ENCODE measurements around the gene ATN1.
A peak's percentile ranks its signal among the peaks of the same experiment; 100 is the strongest.

The ATN1 gene

GRCh38 chr12:6925540-6926279, 2.0 kb upstream of the ATN1 start:
- DNase-seq (ENCODE audit: low read depth), result no peak

DNA sequence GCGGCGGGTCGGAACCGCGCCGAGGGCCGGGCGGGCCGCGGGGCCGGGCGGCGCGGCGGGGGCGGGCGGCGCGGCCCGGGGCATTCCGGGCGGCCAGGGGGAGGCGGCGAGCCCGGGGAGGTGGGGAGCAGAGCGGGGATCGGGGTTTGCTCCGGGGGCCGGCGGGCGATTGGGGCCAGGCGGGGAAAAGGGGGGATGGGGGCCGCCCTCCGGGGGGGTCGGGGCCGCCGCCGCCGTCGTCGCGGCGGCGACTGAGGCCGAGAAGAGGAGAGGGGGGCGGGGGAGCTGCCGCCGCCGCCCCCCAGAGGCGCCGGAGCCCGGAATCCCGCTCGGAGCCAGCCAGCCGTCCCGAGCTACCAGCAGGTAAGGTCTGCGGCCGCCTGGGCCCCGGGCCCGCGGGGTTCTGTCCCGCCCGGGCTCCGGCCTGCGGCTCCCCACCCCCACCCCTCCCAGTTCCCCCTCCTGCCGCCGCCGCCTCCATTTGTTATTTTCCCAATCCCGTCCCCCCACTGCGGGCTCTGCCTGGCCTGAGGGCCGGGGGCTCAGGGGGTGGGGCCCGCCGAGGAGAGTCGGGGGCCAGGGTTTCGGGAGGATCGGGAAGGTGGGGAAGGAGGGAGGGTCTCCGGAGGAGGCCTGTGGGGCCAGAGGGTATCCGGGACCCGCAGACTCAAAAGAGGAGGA, 403 bp downstream of the ATN1 start:
- DNase-seq (ENCODE audit: low read depth), result no peak

DNA sequence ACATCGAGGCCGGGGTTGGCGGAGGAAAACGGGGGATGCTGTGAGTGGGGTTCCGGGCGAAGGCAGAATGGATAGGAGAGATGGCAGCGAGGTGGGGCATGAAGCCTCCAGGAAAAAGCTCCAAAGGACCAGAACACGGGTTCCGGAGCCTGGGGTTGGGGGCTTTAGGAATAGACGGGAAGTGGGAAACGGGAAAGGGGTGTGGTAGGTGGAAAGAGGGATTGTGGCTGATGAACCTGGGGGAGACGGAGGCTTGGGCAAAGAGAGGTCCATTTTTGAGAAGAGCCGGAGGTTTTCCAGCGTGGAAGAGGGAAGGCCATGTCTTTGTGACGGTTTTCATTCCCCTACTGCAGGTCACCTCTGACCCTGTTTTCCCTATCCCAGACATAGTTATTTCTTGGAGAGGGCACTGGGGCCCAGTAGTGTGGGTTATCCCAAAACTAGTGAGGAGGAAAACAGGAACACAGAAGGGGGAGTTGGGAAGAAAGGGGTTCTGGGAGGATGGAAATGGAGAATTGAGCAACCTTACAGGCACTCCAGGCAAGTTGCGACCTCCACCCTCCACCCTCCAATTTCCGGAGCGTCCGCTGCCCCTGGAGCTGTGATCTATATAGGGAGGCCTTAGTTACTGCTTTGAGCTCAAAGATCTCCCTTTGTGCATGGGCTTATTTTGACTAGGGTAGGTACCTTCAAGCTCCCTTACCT, 1.1 kb downstream of the ATN1 start:
- DNase-seq (ENCODE audit: low read depth), result no peak

DNA sequence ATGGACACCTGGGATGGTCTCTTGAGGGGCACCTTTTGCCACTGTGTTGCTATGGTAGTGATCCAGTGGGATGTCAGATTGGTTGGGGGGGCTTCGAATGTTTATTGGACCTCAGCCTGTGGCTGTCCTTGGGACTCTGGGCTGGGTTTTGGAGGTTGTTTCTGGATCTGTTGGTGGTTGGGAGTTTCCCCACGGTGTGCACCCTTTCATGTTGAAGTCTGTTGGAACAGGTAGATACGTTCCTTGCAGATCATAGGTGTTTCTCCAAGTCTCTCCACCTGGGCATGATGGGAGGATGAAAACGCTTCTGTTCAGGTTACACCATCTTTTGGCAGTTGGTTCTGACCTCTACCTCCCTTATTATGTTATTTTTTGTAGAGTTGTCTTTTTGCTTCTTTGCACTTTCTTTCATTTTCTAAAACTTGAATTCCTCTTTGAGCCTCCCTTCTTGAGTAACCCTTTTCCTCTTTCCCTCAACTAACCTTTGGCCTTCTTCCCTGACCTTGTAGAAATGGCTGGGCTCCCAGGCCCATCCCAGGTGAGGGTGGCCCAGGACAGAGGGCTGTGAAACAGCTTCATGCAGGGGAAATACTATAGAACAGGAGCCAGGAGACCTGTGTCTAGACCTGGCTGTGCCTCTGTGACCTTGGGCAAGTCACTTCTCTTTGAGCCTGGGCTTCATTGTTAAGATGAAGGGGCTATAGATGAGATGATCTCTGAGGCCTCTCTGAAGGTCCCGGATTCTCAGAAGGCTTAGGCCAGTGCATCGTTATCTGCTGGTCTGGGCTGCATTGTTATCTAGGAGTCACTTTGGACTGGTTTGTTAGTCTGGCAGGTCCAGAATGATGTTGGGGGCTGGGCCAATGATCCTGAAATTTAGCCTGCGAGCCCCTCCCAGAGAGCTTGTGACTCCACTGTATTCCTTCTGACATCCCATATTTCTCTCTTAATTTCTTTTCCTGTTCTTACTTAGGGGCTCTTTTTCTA, 2.0 kb downstream of the ATN1 start:
- no peak for DNase-seq (ENCODE audit: low read depth)

GRCh38 chr12:6932766-6933165, 5.0 kb downstream of the ATN1 start:
- DNase-seq (ENCODE audit: low read depth), result no peak

DNA sequence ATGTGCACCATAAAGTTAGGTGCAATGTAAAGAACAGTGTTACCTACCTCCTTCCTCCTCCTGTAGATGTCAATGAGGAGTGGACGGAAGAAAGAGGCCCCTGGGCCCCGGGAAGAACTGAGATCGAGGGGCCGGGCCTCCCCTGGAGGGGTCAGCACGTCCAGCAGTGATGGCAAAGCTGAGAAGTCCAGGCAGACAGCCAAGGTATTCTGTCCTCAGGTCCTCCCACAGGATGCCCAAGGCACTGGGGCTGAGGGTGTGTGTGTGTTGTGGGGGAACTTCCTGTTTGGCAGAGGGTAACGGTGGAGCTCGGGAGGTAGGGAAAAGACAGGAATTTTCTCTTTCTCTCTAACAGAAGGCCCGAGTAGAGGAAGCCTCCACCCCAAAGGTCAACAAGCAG, 6.4 kb downstream of the ATN1 start:
- DNase-seq (ENCODE audit: low read depth), result no peak

DNA sequence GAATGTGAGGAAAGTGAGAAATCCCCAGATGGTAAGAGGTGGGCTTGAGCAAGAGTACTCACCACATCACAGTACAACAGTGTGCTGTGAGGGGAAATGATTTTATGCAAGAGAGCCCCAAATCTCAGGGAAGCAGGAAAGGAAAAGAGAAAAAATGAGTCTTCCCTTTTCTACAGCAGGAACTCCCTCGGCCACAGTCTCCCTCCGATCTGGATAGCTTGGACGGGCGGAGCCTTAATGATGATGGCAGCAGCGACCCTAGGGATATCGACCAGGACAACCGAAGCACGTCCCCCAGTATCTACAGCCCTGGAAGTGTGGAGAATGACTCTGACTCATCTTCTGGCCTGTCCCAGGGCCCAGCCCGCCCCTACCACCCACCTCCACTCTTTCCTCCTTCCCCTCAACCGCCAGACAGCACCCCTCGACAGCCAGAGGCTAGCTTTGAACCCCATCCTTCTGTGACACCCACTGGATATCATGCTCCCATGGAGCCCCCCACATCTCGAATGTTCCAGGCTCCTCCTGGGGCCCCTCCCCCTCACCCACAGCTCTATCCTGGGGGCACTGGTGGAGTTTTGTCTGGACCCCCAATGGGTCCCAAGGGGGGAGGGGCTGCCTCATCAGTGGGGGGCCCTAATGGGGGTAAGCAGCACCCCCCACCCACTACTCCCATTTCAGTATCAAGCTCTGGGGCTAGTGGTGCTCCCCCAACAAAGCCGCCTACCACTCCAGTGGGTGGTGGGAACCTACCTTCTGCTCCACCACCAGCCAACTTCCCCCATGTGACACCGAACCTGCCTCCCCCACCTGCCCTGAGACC, 7.8 kb downstream of the ATN1 start:
- no peak for DNase-seq (ENCODE audit: low read depth)

- no peak for DNase-seq (ENCODE audit: low read depth)
Observed at GRCh38 chr12:6936194-6936635, 8.5 kb downstream of the ATN1 start.

DNA sequence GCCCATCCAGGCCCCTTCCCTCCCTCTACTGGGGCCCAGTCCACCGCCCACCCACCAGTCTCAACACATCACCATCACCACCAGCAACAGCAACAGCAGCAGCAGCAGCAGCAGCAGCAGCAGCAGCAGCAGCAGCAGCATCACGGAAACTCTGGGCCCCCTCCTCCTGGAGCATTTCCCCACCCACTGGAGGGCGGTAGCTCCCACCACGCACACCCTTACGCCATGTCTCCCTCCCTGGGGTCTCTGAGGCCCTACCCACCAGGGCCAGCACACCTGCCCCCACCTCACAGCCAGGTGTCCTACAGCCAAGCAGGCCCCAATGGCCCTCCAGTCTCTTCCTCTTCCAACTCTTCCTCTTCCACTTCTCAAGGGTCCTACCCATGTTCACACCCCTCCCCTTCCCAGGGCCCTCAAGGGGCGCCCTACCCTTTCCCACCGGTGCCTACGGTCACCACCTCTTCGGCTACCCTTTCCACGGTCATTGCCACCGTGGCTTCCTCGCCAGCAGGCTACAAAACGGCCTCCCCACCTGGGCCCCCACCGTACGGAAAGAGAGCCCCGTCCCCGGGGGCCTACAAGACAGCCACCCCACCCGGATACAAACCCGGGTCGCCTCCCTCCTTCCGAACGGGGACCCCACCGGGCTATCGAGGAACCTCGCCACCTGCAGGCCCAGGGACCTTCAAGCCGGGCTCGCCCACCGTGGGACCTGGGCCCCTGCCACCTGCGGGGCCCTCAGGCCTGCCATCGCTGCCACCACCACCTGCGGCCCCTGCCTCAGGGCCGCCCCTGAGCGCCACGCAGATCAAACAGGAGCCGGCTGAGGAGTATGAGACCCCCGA, 9.1 kb downstream of the ATN1 start:
- peak; percentile 45 for DNase-seq (ENCODE audit: low read depth)

GRCh38 chr12:6937481-6938352, 10.0 kb downstream of the ATN1 start:
- DNase-seq (ENCODE audit: low read depth), result peak; percentile 87

DNA sequence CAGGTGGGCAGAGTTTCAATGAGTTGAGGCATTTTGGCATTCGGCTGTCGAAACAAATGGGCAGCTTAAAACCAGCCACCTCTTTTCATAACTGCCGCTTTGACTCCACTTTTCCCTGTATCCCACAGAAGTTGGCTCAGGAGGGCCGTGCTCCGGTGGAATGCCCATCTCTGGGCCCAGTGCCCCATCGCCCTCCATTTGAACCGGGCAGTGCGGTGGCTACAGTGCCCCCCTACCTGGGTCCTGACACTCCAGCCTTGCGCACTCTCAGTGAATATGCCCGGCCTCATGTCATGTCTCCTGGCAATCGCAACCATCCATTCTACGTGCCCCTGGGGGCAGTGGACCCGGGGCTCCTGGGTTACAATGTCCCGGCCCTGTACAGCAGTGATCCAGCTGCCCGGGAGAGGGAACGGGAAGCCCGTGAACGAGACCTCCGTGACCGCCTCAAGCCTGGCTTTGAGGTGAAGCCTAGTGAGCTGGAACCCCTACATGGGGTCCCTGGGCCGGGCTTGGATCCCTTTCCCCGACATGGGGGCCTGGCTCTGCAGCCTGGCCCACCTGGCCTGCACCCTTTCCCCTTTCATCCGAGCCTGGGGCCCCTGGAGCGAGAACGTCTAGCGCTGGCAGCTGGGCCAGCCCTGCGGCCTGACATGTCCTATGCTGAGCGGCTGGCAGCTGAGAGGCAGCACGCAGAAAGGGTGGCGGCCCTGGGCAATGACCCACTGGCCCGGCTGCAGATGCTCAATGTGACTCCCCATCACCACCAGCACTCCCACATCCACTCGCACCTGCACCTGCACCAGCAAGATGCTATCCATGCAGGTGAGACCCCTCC, 10.8 kb downstream of the ATN1 start:
- no peak for DNase-seq (ENCODE audit: low read depth)

DNA sequence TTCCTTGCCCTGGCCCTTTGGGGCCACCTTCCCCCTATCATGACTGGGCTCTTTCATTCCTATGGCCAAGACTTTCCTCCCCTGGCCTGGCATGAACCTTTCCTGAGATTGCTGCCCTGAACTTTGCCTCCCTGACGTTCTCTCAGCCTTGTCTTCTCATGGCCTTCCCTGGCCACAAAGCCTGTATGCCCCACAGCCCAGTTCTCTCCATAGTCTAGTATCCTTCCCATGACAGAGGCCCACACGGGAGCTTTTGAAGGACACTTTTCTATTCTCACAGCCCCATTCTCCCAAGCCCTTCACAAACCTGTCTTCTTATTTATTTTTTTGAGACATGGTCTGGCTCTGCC, 11.4 kb downstream of the ATN1 start:
- DNase-seq (ENCODE audit: low read depth), result no peak

DNA sequence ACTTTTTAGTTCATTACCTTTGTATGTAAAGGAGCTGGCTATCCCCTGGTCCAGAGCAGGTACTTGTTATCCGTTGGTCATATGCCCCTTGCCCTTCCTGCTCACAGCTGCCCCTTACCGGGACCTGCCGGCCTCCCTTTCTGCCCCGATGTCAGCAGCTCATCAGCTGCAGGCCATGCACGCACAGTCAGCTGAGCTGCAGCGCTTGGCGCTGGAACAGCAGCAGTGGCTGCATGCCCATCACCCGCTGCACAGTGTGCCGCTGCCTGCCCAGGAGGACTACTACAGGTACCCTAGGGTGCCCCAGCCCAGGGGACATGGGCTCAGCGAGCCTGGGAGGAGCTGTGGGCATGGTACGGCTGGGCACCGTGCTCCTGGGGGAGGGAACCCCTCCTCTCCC, 13.5 kb downstream of the ATN1 start:
- DNase-seq (ENCODE audit: low read depth), result no peak

- DNase-seq (ENCODE audit: low read depth), result no peak
Observed at GRCh38 chr12:6941782-6942181, 14.0 kb downstream of the ATN1 start.

DNA sequence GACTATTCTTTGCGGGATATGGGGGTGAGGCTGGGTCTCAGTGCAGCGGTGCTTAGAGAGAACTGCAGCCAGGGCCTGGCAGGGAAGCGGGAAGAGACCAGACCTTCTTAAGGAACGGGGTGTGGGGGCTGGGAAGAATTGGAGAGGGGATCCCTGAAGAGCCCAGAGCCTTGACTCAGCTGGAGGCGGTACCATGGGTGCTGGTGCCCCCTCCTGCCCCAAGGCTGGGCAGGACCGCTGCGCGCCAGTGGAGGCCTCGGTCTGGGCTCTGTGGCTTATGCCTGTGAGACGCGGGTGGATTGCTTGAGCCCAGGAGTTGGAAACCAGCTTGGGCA, 14.5 kb downstream of the ATN1 start:
- no peak for DNase-seq (ENCODE audit: low read depth)

- DNase-seq (ENCODE audit: low read depth), result peak; percentile 32
Observed at GRCh38 chr12:6943389-6943721, 15.6 kb downstream of the ATN1 start.

DNA sequence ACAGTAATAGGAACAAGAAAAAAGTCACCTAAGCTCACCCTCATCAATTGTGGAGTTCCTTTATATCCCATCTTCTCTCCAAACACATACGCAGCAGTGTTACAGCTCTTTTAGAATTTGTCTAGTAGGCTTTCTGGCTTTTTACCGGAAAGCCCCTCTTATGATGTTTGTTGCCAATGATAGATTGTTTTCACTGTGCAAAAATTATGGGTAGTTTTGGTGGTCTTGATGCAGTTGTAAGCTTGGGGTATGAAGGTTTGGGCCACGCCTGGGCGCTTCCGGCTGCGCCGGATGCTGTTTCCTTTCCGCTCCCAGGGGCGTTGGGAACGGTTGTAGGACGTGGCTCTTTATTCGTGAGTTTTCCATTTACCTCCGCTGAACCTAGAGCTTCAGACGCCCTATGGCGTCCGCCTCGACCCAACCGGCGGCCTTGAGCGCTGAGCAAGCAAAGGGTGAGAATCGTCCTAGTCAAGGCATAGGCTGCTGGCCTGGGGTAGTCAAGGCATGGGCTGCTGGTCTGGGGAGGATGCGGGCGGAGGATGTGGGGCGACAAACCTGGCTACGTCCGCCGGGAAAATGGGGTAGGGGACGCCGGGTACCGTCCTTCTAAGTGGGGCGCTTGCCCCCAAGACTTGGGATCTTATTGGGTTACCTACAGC, 16.1 kb downstream of the ATN1 start, which contains the start of the genes C12orf57 and RNU7-1:
Gene C12orf57 (plus strand): TSS at position 301 of the 659 bp plus-strand sequence. CDS start 100 bp downstream, at position 401.
Gene RNU7-1 (plus strand): TSS at position 95 of the 659 bp plus-strand sequence.
- peak; percentile 50 for DNase-seq (ENCODE audit: low read depth)

Measured in stimulated activated CD8-positive, alpha-beta memory T cell treated with anti-CD3 and anti-CD28 coated beads, Interleukin-12 subunit alpha, Interleukin-12 subunit beta, amount 100 ng/mL, for 4 hours (primary cell).